ENCODE measurements around the gene RAPGEF4. TPM values are rescaled to one million over a fixed set of nuclear protein-coding genes. Genes with fewer than 3 reads are reported as not detected.

The RAPGEF4 gene
- total and polyA plus RNA-seq, 2 of the 13 experiments (the other 11 are each of a cell fraction or from before 2014, with no cell fraction given) = 0.78 to 0.91 TPM

GRCh38 chr2:173058673-173059072 is 323.0 kb downstream of the RAPGEF4 start (continued):
- TF ChIP-seq TAF1 (CRISPR knock-in tag; IDR thresholded peaks at IDR 0.05) (no peak), RARA (CRISPR knock-in tag; IDR thresholded peaks at IDR 0.05) (no peak), ZNF552 (CRISPR knock-in tag; IDR thresholded peaks at IDR 0.05; ENCODE audit: borderline replicate concordance) (no peak), TOE1 (CRISPR knock-in tag; IDR thresholded peaks at IDR 0.05) (no peak), ZNF317 (CRISPR knock-in tag; IDR thresholded peaks at IDR 0.05) (no peak), NR2F6 (IDR thresholded peaks at IDR 0.05) (no peak), NR2F6 (CRISPR knock-in tag; IDR thresholded peaks at IDR 0.05) (0 out of 2 replicates have a peak, but pooled peaks have one; percentile 24), ARHGAP35 (CRISPR knock-in tag; IDR thresholded peaks at IDR 0.05; ENCODE audit: borderline replicate concordance) (no peak)

GRCh38 chr2:173059292-173059691 is 323.6 kb downstream of the RAPGEF4 start:
- POLR2A ChIA-PET = interaction anchor here (1.6 kb wide), 1 partner anchor 10 kb away, joined by 12 read pairs; no protein-coding TSS in a partner anchor

More at GRCh38 chr2:173059292-173059691, 323.6 kb downstream of the RAPGEF4 start:
- Histone ChIP-seq H3K4me1 (ENCODE audit: insufficient read depth, low read length) (peaks cover 51% of the 10 kb centered on the region), H3K27me3 (ENCODE audit: control insufficient read depth in 1 of 2, insufficient read depth in 2 of 2, low read length in 2 of 2) (no peaks in the 10 kb centered on the region), H3K27ac (ENCODE audit: extremely low read length, insufficient read depth, low read length) (no peak overlapping the region), H2AFZ (ENCODE audit: low read length) (no peak overlapping the region), H3K9ac (ENCODE audit: insufficient read depth, low read depth, low read length) (no peak overlapping the region), H3K36me3 (replicated peaks in 1 of 2; ENCODE audit: control insufficient read depth in 1 of 2, insufficient read depth in 2 of 2, low read length in 2 of 2) (no peaks in the 10 kb centered on the region), H3K9me3 (ENCODE audit: low read length) (no peaks in the 10 kb centered on the region), H3K4me2 (ENCODE audit: low read depth, low read length) (no peak overlapping the region), H3K4me3 (replicated peaks in 1 of 3; ENCODE audit: insufficient read depth in 1 of 3, low read depth in 2 of 3, low read length in 3 of 3) (no peak overlapping the region), H3K79me2 (ENCODE audit: insufficient read depth, low read length) (no peaks in the 10 kb centered on the region), H4K20me1 (ENCODE audit: insufficient read depth, low read length) (no peaks in the 10 kb centered on the region)
- no TSS peak for BruUV-seq (replicated peaks)
- 92% methylated on average over 3 of the region's 3 CpGs for WGBS (ENCODE audit: low lambda C conversion rate)
- DNase-seq (ENCODE audit: low spot score) = no peak
- CTCF ChIA-PET (ENCODE audit: low intra/inter-chr PET ratio, low total read pairs) = no interaction called here
- in situ Hi-C loops (cut with HindIII; ENCODE audit: extremely low pct_ligation_motif_present, low pct_unique_long_range_greater_than_20kb) (no loop called here), intact Hi-C loops (cut with micrococcal nuclease; ENCODE audit: unreplicated experiment) (no loop called here)
- no peak for TF ChIP-seq NFYB (CRISPR knock-in tag; IDR thresholded peaks at IDR 0.05)
- TF ChIP-seq MNT (IDR thresholded peaks at IDR 0.05) = no peak
- TF ChIP-seq NFIC (IDR thresholded peaks at IDR 0.05; ENCODE audit: low read length) = no peak
- TF ChIP-seq SP4 (CRISPR knock-in tag; IDR thresholded peaks at IDR 0.05) = no peak
- no peak for TF ChIP-seq ZNF335 (CRISPR knock-in tag; IDR thresholded peaks at IDR 0.05)
- no peak for TF ChIP-seq FUBP1 (CRISPR knock-in tag; IDR thresholded peaks at IDR 0.05; ENCODE audit: borderline replicate concordance)
- no peak for TF ChIP-seq ZNF160 (CRISPR knock-in tag; IDR thresholded peaks at IDR 0.05)
- TF ChIP-seq ZNF362 (CRISPR knock-in tag; IDR thresholded peaks at IDR 0.05; ENCODE audit: borderline replicate concordance) = no peak
- no peak for TF ChIP-seq ZNF619 (CRISPR knock-in tag; IDR thresholded peaks at IDR 0.05)
- TF ChIP-seq ZNF234 (CRISPR knock-in tag; conservative IDR thresholded peaks at IDR 0.05) = no peak
- no peak for TF ChIP-seq ZBTB7A (CRISPR knock-in tag; IDR thresholded peaks at IDR 0.05)
- TF ChIP-seq MIER2 (CRISPR knock-in tag; IDR thresholded peaks at IDR 0.05) = no peak
- no peak for ATAC-seq
- peak; percentile 43 for FAIRE-seq

Measured in HepG2 (cell line).